Fibroblast of skin of right biceps (primary cell): ENCODE results near the gene CD63.
"Not testable (repeated sequence)": the region's sequence is repeated elsewhere in the genome, so short reads cannot be mapped to it uniquely, and the experiment has no call there.

Experiments
- DNase-seq: peaks from one replicate; pipeline ENCODE4 v3.0.0-alpha.2; 2013

CD63 gene

GRCh38 chr12:55728939-55729818, at the start of gene CD63:
Gene CD63 (minus strand): TSS chr12:55729009. CDS start chr12:55728341, 668 bp downstream.
- peak; percentile 96 for DNase-seq

GRCh38 chr12:55777856-55778255, 49.0 kb upstream of the CD63 start:
- DNase-seq: no peak

- no peak for DNase-seq
Measured at GRCh38 chr12:55771736-55772135, 42.9 kb upstream of the CD63 start.

- DNase-seq: no peak
Measured at GRCh38 chr12:55767156-55767555, 38.3 kb upstream of the CD63 start.

GRCh38 chr12:55765736-55766290, 37.0 kb upstream of the CD63 start:
- no peak for DNase-seq

- DNase-seq: no peak
Measured at GRCh38 chr12:55762646-55763045, 33.8 kb upstream of the CD63 start.

GRCh38 chr12:55760663-55761062, 31.9 kb upstream of the CD63 start:
- no peak for DNase-seq

GRCh38 chr12:55758575-55758974, 29.8 kb upstream of the CD63 start:
- DNase-seq: not testable (repeated sequence)

GRCh38 chr12:55757701-55758100, 28.9 kb upstream of the CD63 start:
- DNase-seq: no peak

GRCh38 chr12:55755246-55755645, 26.4 kb upstream of the CD63 start:
- no peak for DNase-seq

GRCh38 chr12:55748230-55748993, 19.6 kb upstream of the CD63 start:
- DNase-seq: no peak

GRCh38 chr12:55746913-55747231, 18.1 kb upstream of the CD63 start:
- no peak for DNase-seq

- DNase-seq: no peak
Measured at GRCh38 chr12:55746174-55746912, 17.5 kb upstream of the CD63 start.

GRCh38 chr12:55745361-55746173, 16.8 kb upstream of the CD63 start:
- DNase-seq: peak; percentile 75

- no peak for DNase-seq
Measured at GRCh38 chr12:55744340-55745030, 15.7 kb upstream of the CD63 start.

- DNase-seq: peak; percentile 72
Measured at GRCh38 chr12:55743406-55744339, 14.9 kb upstream of the CD63 start.

- peak; percentile 86 for DNase-seq
Measured at GRCh38 chr12:55742719-55743405, 14.1 kb upstream of the CD63 start, which contains the start of gene GDF11. Gene GDF11 (plus strand): TSS chr12:55743122. CDS start chr12:55743317, 195 bp downstream.

- no peak for DNase-seq
Measured at GRCh38 chr12:55741931-55742680, 13.3 kb upstream of the CD63 start.

GRCh38 chr12:55739025-55739378, 10.2 kb upstream of the CD63 start:
- DNase-seq: no peak
